Muscle layer of colon (tissue), 2 donors: ENCODE data around the gene IQSEC1.

Experiments used
- H3K27ac ChIP-seq: one replicate; pipeline ENCODE4 v1.7.0; 2013; ENCODE audit warnings: low read depth, mild to moderate bottlenecking, low read length, moderate library complexity
- H3K27me3 ChIP-seq, 2 donors: one replicate each; pipeline ENCODE4 v1.7.0; 2013; ENCODE audit warnings: low read length in 2 of 2, mild to moderate bottlenecking in 2 of 2; ENCODE audit not compliant: insufficient read depth in 2 of 2, control insufficient read depth in 1 of 2
- H3K36me3 ChIP-seq: one replicate; pipeline ENCODE4 v1.7.0; 2013; ENCODE audit warnings: mild to moderate bottlenecking, low read length; ENCODE audit not compliant: insufficient read depth
- H3K4me1 ChIP-seq: one replicate; pipeline ENCODE4 v1.7.0; 2013; ENCODE audit warnings: mild to moderate bottlenecking, low read length; ENCODE audit not compliant: insufficient read depth
- H3K4me3 ChIP-seq, 2 donors: one replicate each; pipeline ENCODE4 v1.7.0; 2013; ENCODE audit warnings: low read length in 2 of 2, low read depth in 1 of 2, mild to moderate bottlenecking in 1 of 2, moderate library complexity in 1 of 2
- H3K9ac ChIP-seq: one replicate; pipeline ENCODE4 v1.7.0; 2013; ENCODE audit warnings: low read length
- H3K9me3 ChIP-seq: one replicate; pipeline ENCODE4 v1.7.0; 2013; ENCODE audit warnings: mild to moderate bottlenecking, low read length
- donor health status: abdominal sarcoma.
- donor health status: Adenocarcinoma of cecum.

Gene IQSEC1

GRCh38 chr3:13014755-13015285, 58.4 kb downstream of the IQSEC1 start:
- no peak overlapping the region for H3K9ac ChIP-seq
- H3K9me3 ChIP-seq = no peaks in the 10 kb centered on the region
- no peak overlapping the region for H3K4me3 ChIP-seq
- no peak overlapping the region for H3K27ac ChIP-seq
- no peaks in the 10 kb centered on the region for H3K4me1 ChIP-seq
- H3K36me3 ChIP-seq = no peaks in the 10 kb centered on the region
- H3K27me3 ChIP-seq = no peaks in the 10 kb centered on the region

GRCh38 chr3:13013994-13014754, 59.1 kb downstream of the IQSEC1 start:
- Histone ChIP-seq H3K36me3 (no peaks in the 10 kb centered on the region), H3K9ac (no peak overlapping the region), H3K4me3 (no peak overlapping the region), H3K27me3 (no peaks in the 10 kb centered on the region), H3K27ac (no peak overlapping the region), H3K4me1 (no peaks in the 10 kb centered on the region), H3K9me3 (no peaks in the 10 kb centered on the region)

GRCh38 chr3:13013566-13013965, 59.7 kb downstream of the IQSEC1 start:
- Histone ChIP-seq H3K4me3 (no peak overlapping the region), H3K9me3 (no peaks in the 10 kb centered on the region), H3K27ac (no peak overlapping the region), H3K9ac (no peak overlapping the region), H3K36me3 (no peaks in the 10 kb centered on the region), H3K4me1 (peaks cover 3% of the 10 kb centered on the region), H3K27me3 (no peaks in the 10 kb centered on the region)

GRCh38 chr3:13013151-13013561, 60.1 kb downstream of the IQSEC1 start:
- H3K27ac ChIP-seq = peak overlapping the region; percentile 7
- no peak overlapping the region for H3K9ac ChIP-seq
- peaks cover 3% of the 10 kb centered on the region for H3K4me1 ChIP-seq
- H3K36me3 ChIP-seq = no peaks in the 10 kb centered on the region
- no peaks in the 10 kb centered on the region for H3K9me3 ChIP-seq
- no peaks in the 10 kb centered on the region for H3K27me3 ChIP-seq
- H3K4me3 ChIP-seq = no peak overlapping the region

GRCh38 chr3:13012221-13012691, 61.0 kb downstream of the IQSEC1 start:
- Histone ChIP-seq H3K36me3 (no peaks in the 10 kb centered on the region), H3K9ac (no peak overlapping the region), H3K9me3 (no peaks in the 10 kb centered on the region), H3K27me3 (no peaks in the 10 kb centered on the region), H3K4me1 (peaks cover 3% of the 10 kb centered on the region), H3K27ac (no peak overlapping the region), H3K4me3 (no peak overlapping the region)

- Histone ChIP-seq H3K36me3 (no peaks in the 10 kb centered on the region), H3K27me3 (no peaks in the 10 kb centered on the region), H3K27ac (no peak overlapping the region), H3K4me3 (no peak overlapping the region), H3K9me3 (no peaks in the 10 kb centered on the region), H3K4me1 (peaks cover 3% of the 10 kb centered on the region), H3K9ac (no peak overlapping the region)
Observed at GRCh38 chr3:13011573-13012220, 61.5 kb downstream of the IQSEC1 start.

GRCh38 chr3:13010780-13011572, 62.3 kb downstream of the IQSEC1 start:
- Histone ChIP-seq H3K4me1 (peaks cover 3% of the 10 kb centered on the region), H3K9ac (no peak overlapping the region), H3K36me3 (no peaks in the 10 kb centered on the region), H3K27ac (no peak overlapping the region), H3K27me3 (no peaks in the 10 kb centered on the region), H3K4me3 (no peak overlapping the region), H3K9me3 (no peaks in the 10 kb centered on the region)

- H3K27ac ChIP-seq = no peak overlapping the region
- no peaks in the 10 kb centered on the region for H3K27me3 ChIP-seq
- no peak overlapping the region for H3K4me3 ChIP-seq
- H3K9me3 ChIP-seq = no peaks in the 10 kb centered on the region
- peaks cover 3% of the 10 kb centered on the region for H3K4me1 ChIP-seq
- H3K36me3 ChIP-seq = no peaks in the 10 kb centered on the region
- no peak overlapping the region for H3K9ac ChIP-seq
Observed at GRCh38 chr3:13009946-13010315, 63.3 kb downstream of the IQSEC1 start.

GRCh38 chr3:13009132-13009945, 63.9 kb downstream of the IQSEC1 start:
- Histone ChIP-seq H3K27ac (no peak overlapping the region), H3K4me3 (no peak overlapping the region), H3K27me3 (no peaks in the 10 kb centered on the region), H3K4me1 (peaks cover 3% of the 10 kb centered on the region), H3K36me3 (no peaks in the 10 kb centered on the region), H3K9me3 (no peaks in the 10 kb centered on the region), H3K9ac (no peak overlapping the region)

- Histone ChIP-seq H3K4me1 (peaks cover 3% of the 10 kb centered on the region), H3K9me3 (no peaks in the 10 kb centered on the region), H3K27me3 (no peaks in the 10 kb centered on the region), H3K4me3 (no peak overlapping the region), H3K9ac (no peak overlapping the region), H3K36me3 (no peaks in the 10 kb centered on the region), H3K27ac (no peak overlapping the region)
Observed at GRCh38 chr3:13008155-13008995, 64.9 kb downstream of the IQSEC1 start.
